HUDEP-2 (cell line): ENCODE results near the gene ODAD4.
"Not testable (repeated sequence)": the region's sequence is repeated elsewhere in the genome, so short reads cannot be mapped to it uniquely, and the experiment has no call there.

Experiments
- DNase-seq, 76 experiments: peaks; one replicate each; lab custom pipeline; 2025; ENCODE audit not compliant: unreplicated experiment in 76 of 76; lab: John Stamatoyannopoulos, UW

ODAD4 gene

GRCh38 chr17:41989702-41990419, 59.4 kb downstream of the ODAD4 start:
- no peak for DNase-seq

DNA sequence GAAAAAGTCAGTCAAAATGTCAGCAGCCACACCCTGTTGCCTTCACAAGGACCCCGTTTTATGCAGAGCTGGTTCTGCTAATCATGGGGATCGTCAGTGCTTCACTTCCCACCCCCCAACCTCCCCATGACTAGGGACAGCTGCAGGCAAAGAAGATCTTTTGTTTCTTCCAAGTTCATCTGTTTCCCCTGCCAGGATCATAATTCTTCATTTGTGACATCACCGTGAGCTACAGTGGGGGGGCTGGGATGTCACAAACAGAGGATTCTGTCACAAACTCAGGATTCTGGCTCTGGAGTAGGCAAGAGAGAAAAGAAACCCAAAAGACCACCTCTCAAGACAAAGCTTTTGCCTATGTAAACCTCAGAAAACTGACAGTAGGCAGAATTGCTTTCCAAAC, 62.2 kb downstream of the ODAD4 start:
- DNase-seq, result no peak

DNA sequence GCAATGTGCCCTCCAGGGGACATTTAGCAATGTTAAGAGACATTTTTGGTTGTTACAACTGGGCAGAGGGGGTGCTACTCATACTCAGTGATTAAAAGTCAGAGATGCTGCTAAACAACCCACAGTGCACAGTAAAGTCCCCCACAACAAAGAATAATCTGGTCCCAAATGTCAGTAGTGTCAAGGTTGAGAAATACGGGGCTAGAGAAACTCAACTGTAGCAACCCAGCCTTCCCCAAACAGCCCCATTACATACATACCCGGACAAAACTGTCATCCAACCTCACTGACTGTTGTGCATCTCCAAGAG, 66.4 kb downstream of the ODAD4 start:
- DNase-seq, result no peak

DNA sequence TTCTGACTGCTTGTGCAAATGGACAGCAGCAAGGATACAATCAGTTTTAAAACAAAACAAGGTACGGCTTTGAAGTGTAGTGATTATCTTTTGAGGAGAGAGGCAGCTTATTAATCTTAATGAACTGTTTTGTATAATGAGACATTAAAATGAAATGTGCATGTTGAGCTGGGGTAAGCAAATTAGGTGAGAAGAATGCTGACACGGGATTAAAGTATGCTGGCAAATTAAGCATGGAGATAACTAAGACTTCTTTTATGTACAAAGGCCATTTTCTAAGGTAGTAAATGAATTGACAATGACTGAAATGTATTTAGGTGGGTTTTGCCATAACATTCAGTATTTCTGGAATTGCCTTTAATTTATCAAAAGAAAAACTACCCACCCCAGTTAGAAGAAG, 68.1 kb downstream of the ODAD4 start:
- DNase-seq, result no peak

- no peak for DNase-seq
Measured at GRCh38 chr17:42000413-42001133, 70.2 kb downstream of the ODAD4 start.

- DNase-seq, result no peak
Measured at GRCh38 chr17:42001729-42002128, 71.3 kb downstream of the ODAD4 start.

DNA sequence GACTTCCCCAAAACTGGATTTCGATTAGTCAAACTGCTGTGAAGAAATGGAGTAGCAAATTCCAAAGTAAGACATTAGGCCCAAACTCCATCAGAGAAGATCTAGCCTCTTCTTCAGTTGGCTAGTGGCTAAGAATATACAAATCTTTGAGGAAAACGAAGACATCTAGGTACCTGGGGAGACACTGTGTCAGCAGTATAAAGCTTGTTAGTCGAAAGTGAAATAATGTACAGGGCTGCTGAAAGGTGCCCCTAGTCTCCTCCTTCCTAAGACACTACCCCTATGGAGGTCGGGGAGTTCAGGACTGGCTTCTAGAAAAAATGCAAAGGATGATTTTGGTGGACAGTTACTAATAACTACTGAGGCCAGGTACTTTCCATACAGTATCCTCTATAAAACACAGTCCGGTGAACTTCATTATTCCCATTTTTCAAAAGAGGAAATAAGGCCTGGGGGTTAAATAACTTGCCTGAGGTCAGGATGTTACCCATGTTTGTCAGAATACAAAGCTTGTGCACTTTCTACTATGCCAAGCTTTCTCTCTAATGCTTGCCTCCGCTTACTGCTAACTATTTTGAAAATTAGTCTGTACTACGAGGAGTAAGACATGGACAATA, 71.9 kb downstream of the ODAD4 start:
- DNase-seq, result no peak

GRCh38 chr17:42002792-42003301, 72.4 kb downstream of the ODAD4 start:
- no peak for DNase-seq

GRCh38 chr17:42005166-42005565, 74.7 kb downstream of the ODAD4 start:
- DNase-seq, result no peak

DNA sequence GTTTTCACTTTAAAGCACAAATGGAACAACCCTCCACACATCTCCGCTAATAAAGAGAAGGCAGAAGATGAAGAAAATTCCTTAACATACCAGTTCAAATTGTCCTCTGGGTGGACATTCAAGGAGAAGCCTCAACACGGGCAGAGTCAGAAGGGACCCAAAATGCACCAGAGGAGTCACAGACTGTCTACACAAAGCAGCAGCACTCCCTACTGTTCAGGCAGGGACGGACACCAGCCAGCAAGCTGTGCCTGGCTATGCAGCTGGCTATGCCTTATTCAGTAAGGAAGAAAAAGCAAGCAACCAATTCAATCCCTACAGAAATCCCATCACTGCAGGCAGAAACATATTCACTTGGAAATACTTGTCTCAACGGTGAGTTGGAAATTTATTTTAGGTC, 78.8 kb downstream of the ODAD4 start:
- DNase-seq, result peak in 4 of 76 experiments; percentile 4 to 10 (median 8)

DNA sequence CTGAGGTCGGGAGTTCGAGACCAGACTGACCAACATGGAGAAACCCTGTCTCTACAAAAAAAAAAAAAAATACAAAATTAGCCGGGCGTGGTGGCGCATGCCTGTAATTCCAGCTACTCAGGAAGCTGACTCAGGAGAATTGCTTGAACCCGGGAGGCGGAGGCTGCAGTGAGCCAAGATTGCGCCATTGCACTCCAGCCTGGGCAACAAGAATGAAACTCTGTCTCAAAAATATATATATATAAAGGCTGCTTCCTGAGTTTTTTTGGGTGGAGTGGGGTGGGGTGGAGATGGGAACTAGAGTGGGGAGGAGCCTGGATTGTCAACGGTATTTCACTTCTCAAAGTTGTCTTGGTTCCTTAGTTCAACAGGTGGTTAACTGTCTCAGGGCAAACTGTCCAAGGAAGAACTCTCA, 79.9 kb downstream of the ODAD4 start:
- DNase-seq, result not testable (repeated sequence)

GRCh38 chr17:42010898-42011516, 80.6 kb downstream of the ODAD4 start:
- DNase-seq, result peak in 9 of 76 experiments; percentile 5 to 37 (median 10)

- not testable (repeated sequence) for DNase-seq
Measured at GRCh38 chr17:42012363-42012762, 81.9 kb downstream of the ODAD4 start.

GRCh38 chr17:42013740-42014139, 83.3 kb downstream of the ODAD4 start:
- not testable (repeated sequence) for DNase-seq
